ENCODE measurements around the gene SERTAD1.
A peak's percentile ranks its signal among the peaks of the same experiment; 100 is the strongest.
"Not testable (repeated sequence)": the region's sequence is repeated elsewhere in the genome, so short reads cannot be mapped to it uniquely, and the experiment has no call there.

The SERTAD1 gene

GRCh38 chr19:40420766-40421765 is 4.7 kb downstream of the SERTAD1 start:
- peak; percentile 75 for DNase-seq

- DNase-seq = no peak
Measured at GRCh38 chr19:40420451-40420765, 5.4 kb downstream of the SERTAD1 start.

GRCh38 chr19:40419780-40420179 is 6.0 kb downstream of the SERTAD1 start:
- DNase-seq = no peak

GRCh38 chr19:40419066-40419612 is 6.7 kb downstream of the SERTAD1 start:
- DNase-seq = no peak

GRCh38 chr19:40418040-40418439 is 7.8 kb downstream of the SERTAD1 start:
- DNase-seq = no peak

GRCh38 chr19:40417643-40417981 is 8.2 kb downstream of the SERTAD1 start:
- DNase-seq = no peak

- DNase-seq = no peak
Measured at GRCh38 chr19:40416918-40417642, 8.7 kb downstream of the SERTAD1 start.

GRCh38 chr19:40415768-40416167 is 10.0 kb downstream of the SERTAD1 start:
- DNase-seq = no peak

- no peak for DNase-seq
Measured at GRCh38 chr19:40414542-40415535, 11.0 kb downstream of the SERTAD1 start.

- DNase-seq = no peak
Measured at GRCh38 chr19:40413291-40413845, 12.4 kb downstream of the SERTAD1 start, which contains the start of gene PRX. Gene PRX (minus strand): TSS chr19:40413378. CDS start chr19:40407932, 5,446 bp downstream.

- no peak for DNase-seq
Measured at GRCh38 chr19:40412866-40413265, 12.9 kb downstream of the SERTAD1 start.

- DNase-seq = no peak
Measured at GRCh38 chr19:40411958-40412499, 13.8 kb downstream of the SERTAD1 start.

GRCh38 chr19:40411125-40411842 is 14.5 kb downstream of the SERTAD1 start:
- DNase-seq = no peak

GRCh38 chr19:40410030-40410389 is 15.8 kb downstream of the SERTAD1 start:
- DNase-seq = no peak

GRCh38 chr19:40408598-40408925 is 17.2 kb downstream of the SERTAD1 start:
- DNase-seq = not testable (repeated sequence)

- no peak for DNase-seq
Measured at GRCh38 chr19:40407714-40408597, 17.8 kb downstream of the SERTAD1 start.

GRCh38 chr19:40403262-40403984 is 22.4 kb downstream of the SERTAD1 start:
- DNase-seq = peak; percentile 72

- DNase-seq = no peak
Measured at GRCh38 chr19:40400559-40400958, 25.2 kb downstream of the SERTAD1 start.

GRCh38 chr19:40398417-40399131 is 27.2 kb downstream of the SERTAD1 start:
- peak; percentile 61 for DNase-seq
